H1 (cell line): ENCODE measurements around the gene ASB1. TPM values are rescaled to one million over a fixed set of nuclear protein-coding genes. Genes with fewer than 3 reads are reported as not detected.
A peak's percentile ranks its signal among the peaks of the same experiment; 100 is the strongest.

Experiments
- CTCF ChIA-PET: fragments of 300-600 bp; sonication (Branson Sonifier 250); formaldehyde crosslinking; loops from one replicate; lab custom pipeline; 2021; ENCODE audit not compliant: partially characterized antibody; lab: Charles Lee
- POLR2A ChIA-PET: fragments of 300-600 bp; sonication (Branson Sonifier 250); formaldehyde crosslinking; loops from one replicate; lab custom pipeline; 2021; ENCODE audit warnings: inconsistent platforms; ENCODE audit not compliant: partially characterized antibody; lab: Charles Lee
- DNase-seq, 2 experiments: peaks; one replicate each; pipeline versions ENCODE4 v3.0.0 to v3.0.0-alpha.2; 2010 to 2022; ENCODE audit warnings: low spot score in 2 of 2, low read depth in 1 of 2, mixed read lengths in 1 of 2
- FAIRE-seq: peaks from 2 replicates; lab custom pipeline; 2011; peaks lifted over from hg19 to GRCh38; lab: Jason Lieb, UNC
- H2AFZ ChIP-seq: 2 replicates; pipeline ENCODE4 v1.8.1; 2012; ENCODE audit warnings: low read length, inconsistent platforms
- H2AK5ac ChIP-seq: 2 replicates; pipeline ENCODE4 v1.6.1; 2013; ENCODE audit warnings: low read depth, low read length
- H2BK120ac ChIP-seq: replicated peaks from 2 replicates; pipeline ENCODE3; 2013; ENCODE audit warnings: low read depth, low read length, inconsistent platforms
- H2BK12ac ChIP-seq: 2 replicates; pipeline ENCODE4 v1.6.1; 2013; ENCODE audit warnings: low read depth, low read length
- H2BK15ac ChIP-seq: 2 replicates; pipeline ENCODE4 v1.6.1; 2013; ENCODE audit warnings: low read length
- H2BK20ac ChIP-seq: 2 replicates; pipeline ENCODE4 v1.6.1; 2013; ENCODE audit warnings: low read length
- H2BK5ac ChIP-seq: 2 replicates; pipeline ENCODE4 v1.6.1; 2013; ENCODE audit warnings: low read depth, low read length
- H3K14ac ChIP-seq: 2 replicates; pipeline ENCODE4 v1.6.1; 2013; ENCODE audit warnings: inconsistent platforms; ENCODE audit not compliant: insufficient read length
- H3K18ac ChIP-seq: 2 replicates; pipeline ENCODE4 v1.6.1; 2013; ENCODE audit warnings: low read length; ENCODE audit errors: extremely low read depth
- H3K23ac ChIP-seq: 2 replicates; pipeline ENCODE4 v1.6.1; 2013; ENCODE audit warnings: inconsistent platforms; ENCODE audit not compliant: insufficient read length
- H3K23me2 ChIP-seq: 2 replicates; pipeline ENCODE4 v1.6.1; 2013; ENCODE audit warnings: low read depth, low read length
- H3K27ac ChIP-seq: 2 replicates; pipeline ENCODE4 v1.6.1; 2011; ENCODE audit warnings: low read depth, low read length, inconsistent platforms
- H3K27me3 ChIP-seq, 4 experiments: replicated peaks in 1 of 4; 1 replicate in 1 of 4; 2 replicates in 3 of 4; pipeline versions ENCODE4 v1.6.1 to v1.8.1; 2011 to 2013; ENCODE audit warnings: low read length in 3 of 4, mild to moderate bottlenecking in 3 of 4, inconsistent platforms in 2 of 4, mixed read lengths in 2 of 4, moderate library complexity in 1 of 4; ENCODE audit not compliant: control insufficient read depth in 3 of 4, insufficient read depth in 3 of 4; ENCODE audit errors: extremely low read depth in 1 of 4
- H3K36me3 ChIP-seq, 4 experiments: 2 replicates each; pipeline versions ENCODE4 v1.6.1 to v1.8.1; 2011 to 2013; ENCODE audit warnings: mild to moderate bottlenecking in 4 of 4, low read length in 3 of 4, moderate library complexity in 2 of 4, control low read depth in 1 of 4, inconsistent platforms in 1 of 4; ENCODE audit not compliant: insufficient read depth in 4 of 4, control insufficient read depth in 2 of 4
- H3K4ac ChIP-seq: replicated peaks from 2 replicates; pipeline ENCODE3; 2013; ENCODE audit warnings: low read length, low read depth, mixed read lengths, inconsistent platforms; ENCODE audit not compliant: insufficient read length
- H3K4me1 ChIP-seq, 4 experiments: replicated peaks in 1 of 4; 1 replicate in 1 of 4; 2 replicates in 3 of 4; pipeline versions ENCODE4 v1.6.1 to v1.8.1; 2011 to 2013; ENCODE audit warnings: low read length in 3 of 4, inconsistent platforms in 2 of 4, mixed read lengths in 1 of 4; ENCODE audit not compliant: insufficient read depth in 4 of 4, control insufficient read depth in 3 of 4
- H3K4me2 ChIP-seq, 2 experiments: 2 replicates each; pipeline versions ENCODE4 v1.6.1 to v1.8.1; 2011 to 2013; ENCODE audit warnings: low read depth in 2 of 2, low read length in 2 of 2, control low read depth in 1 of 2, inconsistent platforms in 1 of 2, mild to moderate bottlenecking in 1 of 2; ENCODE audit not compliant: insufficient read depth in 1 of 2
- H3K4me3 ChIP-seq, 4 experiments: fragments of 200-600, 300-600 bp in 1 of 4; sonication (generic), shearing (Covaris generic), sonication (Bioruptor Twin) in 1 of 4; 2 replicates each; pipeline versions ENCODE4 v1.5.1 to v1.8.1; 2011 to 2016; ENCODE audit warnings: low read length in 4 of 4, low read depth in 3 of 4, control low read depth in 2 of 4, inconsistent platforms in 2 of 4, mild to moderate bottlenecking in 2 of 4, mixed read lengths in 1 of 4, moderate library complexity in 1 of 4; ENCODE audit not compliant: insufficient read depth in 2 of 4; ENCODE audit errors: extremely low read depth in 1 of 4
- H3K56ac ChIP-seq: replicated peaks from 2 replicates; pipeline ENCODE3; 2013; ENCODE audit warnings: low read depth, mild to moderate bottlenecking, mixed read lengths, low read length, inconsistent platforms; ENCODE audit not compliant: insufficient read length
- H3K79me1 ChIP-seq: 2 replicates; pipeline ENCODE4 v1.6.1; 2013; ENCODE audit warnings: low read depth, low read length, control low read depth
- H3K79me2 ChIP-seq, 2 experiments: 2 replicates each; pipeline versions ENCODE4 v1.6.1 to v1.8.1; 2012 to 2013; ENCODE audit warnings: low read length in 2 of 2, mild to moderate bottlenecking in 2 of 2, inconsistent platforms in 1 of 2; ENCODE audit not compliant: insufficient read depth in 2 of 2, control insufficient read depth in 1 of 2
- H3K9ac ChIP-seq, 4 experiments: replicated peaks in 1 of 4; 1 replicate in 1 of 4; 2 replicates in 3 of 4; pipeline versions ENCODE4 v1.6.1 to v1.8.1; 2011 to 2013; ENCODE audit warnings: low read depth in 3 of 4, low read length in 3 of 4, control low read depth in 2 of 4, mild to moderate bottlenecking in 2 of 4, moderate library complexity in 2 of 4, inconsistent platforms in 1 of 4; ENCODE audit errors: extremely low read depth in 1 of 4
- H3K9me3 ChIP-seq, 2 experiments: 2 replicates each; pipeline versions ENCODE4 v1.6.1 to v1.8.1; 2012 to 2013; ENCODE audit warnings: mild to moderate bottlenecking in 2 of 2, moderate library complexity in 2 of 2, control low read depth in 1 of 2, inconsistent platforms in 1 of 2, low read depth in 1 of 2, low read length in 1 of 2, mixed read lengths in 1 of 2; ENCODE audit not compliant: insufficient read depth in 2 of 2
- H4K20me1 ChIP-seq, 2 experiments: replicated peaks in 1 of 2; 2 replicates each; pipeline versions ENCODE3 to v1.8.1; 2011 to 2013; ENCODE audit warnings: inconsistent platforms in 2 of 2, low read length in 2 of 2, mild to moderate bottlenecking in 1 of 2; ENCODE audit not compliant: insufficient read depth in 2 of 2, control insufficient read depth in 1 of 2
- H4K5ac ChIP-seq: 2 replicates; pipeline ENCODE4 v1.6.1; 2013; ENCODE audit warnings: low read length, low read depth, mixed read lengths, inconsistent platforms; ENCODE audit not compliant: insufficient read length
- H4K8ac ChIP-seq: 2 replicates; pipeline ENCODE4 v1.8.0; 2013; ENCODE audit warnings: mild to moderate bottlenecking, moderate library complexity, low read length, inconsistent platforms; ENCODE audit not compliant: insufficient read depth; ENCODE audit errors: extremely low read depth
- H4K91ac ChIP-seq: replicated peaks from 2 replicates; pipeline ENCODE3; 2013; ENCODE audit warnings: low read length, mixed read lengths, inconsistent platforms; ENCODE audit not compliant: insufficient read length
- E2F6 ChIP-seq: IDR thresholded peaks from 2 replicates; pipeline ENCODE4 v1.6.1; 2012; ENCODE audit warnings: inconsistent platforms
- RAD21 ChIP-seq, 2 experiments: IDR thresholded peaks in 1 of 2; conservative IDR thresholded peaks in 1 of 2; 2 replicates each; pipeline ENCODE4 v1.6.1; 2011; ENCODE audit warnings: low read depth in 2 of 2, low read length in 2 of 2, improper control_type of control experiment in 1 of 2, inconsistent platforms in 1 of 2, mild to moderate bottlenecking in 1 of 2, moderate library complexity in 1 of 2
- WGBS, 2 experiments: shearing (Covaris generic) in 1 of 2; methylation state at CpG; one replicate each; pipeline versions ENCODE4 v1.1.6 to v1.1.7; 2013 to 2015; ENCODE audit warnings: low lambda C conversion rate in 2 of 2, mixed read lengths in 2 of 2, inconsistent platforms in 1 of 2, low coverage in 1 of 2, missing lambda C conversion rate in 1 of 2; ENCODE audit not compliant: insufficient replicate concordance in 2 of 2, insufficient coverage in 1 of 2, insufficient read length in 1 of 2; ENCODE audit errors: extremely low coverage in 1 of 2, missing lambda C conversion rate in 1 of 2; 5-methylcytosine and 5-hydroxymethylcytosine counted together
- polyA plus RNA-seq, 7 experiments: library from polyadenylated mRNA; depleted of rRNA in 3 of 7; stranded (reverse) in 5 of 7; unstranded in 2 of 7; fragments of >200 nt in 5 of 7; fragments of 200-250 nt in 2 of 7; gene quantifications; 1 replicate in 5 of 7; 2 replicates in 1 of 7; 4 replicates in 1 of 7; pipeline versions ENCODE4 v1.2.1 to v1.2.3, GENCODE V29; 2011 to 2013; ENCODE audit warnings: missing spikeins in 2 of 7, mixed read lengths in 2 of 7
- total RNA-seq: library from RNA; stranded (reverse); fragmentation: NEBNext Ultra II Directional; extraction: Animal tissue kit (Norgen Biotek cat#: 25700); gene quantifications from 2 replicates; pipeline ENCODE4 v1.2.1, GENCODE V29; 2021

The ASB1 gene
- total and polyA plus RNA-seq, 2 of the 8 experiments (the other 6 are each of a cell fraction or from before 2014, with no cell fraction given), result 24.1 to 36.0 TPM

- Histone ChIP-seq H2BK12ac (peak overlapping the region; percentile 75), H3K56ac (no peak overlapping the region), H2AFZ (no peak overlapping the region), H2BK5ac (no peak overlapping the region), H3K27ac (no peak overlapping the region), H4K91ac (no peak overlapping the region), H3K18ac (no peak overlapping the region), H4K20me1 (no peaks in the 10 kb centered on the region), H3K79me1 (peaks cover 3% of the 10 kb centered on the region; the same call in 1 of the 2 replicates), H2BK120ac (no peak overlapping the region), H3K23me2 (peaks cover 5% of the 10 kb centered on the region; the same call in 1 of the 2 replicates), H3K9ac (no peak overlapping the region), H3K36me3 (no peaks in the 10 kb centered on the region), H2BK15ac (no peak overlapping the region), H4K8ac (peak overlapping the region; percentile 64), H3K14ac (no peak overlapping the region), H3K27me3 (no peaks in the 10 kb centered on the region), H2BK20ac (0 out of 2 replicates have a peak overlapping the region, but pooled peaks have one; percentile 48), H2AK5ac (no peak overlapping the region), H3K4me2 (peak overlapping the region; percentile 16 to 23; a peak in 2 of 4 replicates), H3K9me3 (no peaks in the 10 kb centered on the region), H3K23ac (no peak overlapping the region), H3K4me3 (peak overlapping the region in 2 of 4 experiments; percentile 0 to 13; a peak in 1 of 8 replicates), H3K4ac (no peak overlapping the region), H4K5ac (no peak overlapping the region), H3K4me1 (peaks cover 0 to 23% (median 16%) of the 10 kb centered on the region in 4 experiments; a peak in 6 of 7 replicates), H3K79me2 (no peaks in the 10 kb centered on the region)
- whole genome bisulfite sequencing, 2 experiments, result 63% methylated on average over 17 of the region's 18 CpGs; no CpG with 5 or more reads in 1 of the 2 experiments
- DNase-seq (no peak), FAIRE-seq (no peak)
- TF ChIP-seq E2F6, result no peak
- no peak for TF ChIP-seq RAD21 (IDR thresholded peaks at IDR 0.05 in 1 of 2, conservative IDR thresholded peaks at IDR 0.05 in 1 of 2; ENCODE audit: low read depth in 2 of 2, low read length in 2 of 2)
- CTCF ChIA-PET, result interaction anchor here (1.1 to 2.6 kb wide), 4 partner anchors 10 to 54 kb away, joined by 3 to 8 read pairs (median 4); no protein-coding TSS in a partner anchor
- POLR2A ChIA-PET, result interaction anchor here (0.7 to 1.9 kb wide), 2 partner anchors 13 to 25 kb away, joined by 3 to 5 read pairs; no protein-coding TSS in a partner anchor
Measured at GRCh38 chr2:238421695-238422035, 5.1 kb upstream of the ASB1 start.
